ENCODE data around the gene OPCML.

Gene OPCML

DNA sequence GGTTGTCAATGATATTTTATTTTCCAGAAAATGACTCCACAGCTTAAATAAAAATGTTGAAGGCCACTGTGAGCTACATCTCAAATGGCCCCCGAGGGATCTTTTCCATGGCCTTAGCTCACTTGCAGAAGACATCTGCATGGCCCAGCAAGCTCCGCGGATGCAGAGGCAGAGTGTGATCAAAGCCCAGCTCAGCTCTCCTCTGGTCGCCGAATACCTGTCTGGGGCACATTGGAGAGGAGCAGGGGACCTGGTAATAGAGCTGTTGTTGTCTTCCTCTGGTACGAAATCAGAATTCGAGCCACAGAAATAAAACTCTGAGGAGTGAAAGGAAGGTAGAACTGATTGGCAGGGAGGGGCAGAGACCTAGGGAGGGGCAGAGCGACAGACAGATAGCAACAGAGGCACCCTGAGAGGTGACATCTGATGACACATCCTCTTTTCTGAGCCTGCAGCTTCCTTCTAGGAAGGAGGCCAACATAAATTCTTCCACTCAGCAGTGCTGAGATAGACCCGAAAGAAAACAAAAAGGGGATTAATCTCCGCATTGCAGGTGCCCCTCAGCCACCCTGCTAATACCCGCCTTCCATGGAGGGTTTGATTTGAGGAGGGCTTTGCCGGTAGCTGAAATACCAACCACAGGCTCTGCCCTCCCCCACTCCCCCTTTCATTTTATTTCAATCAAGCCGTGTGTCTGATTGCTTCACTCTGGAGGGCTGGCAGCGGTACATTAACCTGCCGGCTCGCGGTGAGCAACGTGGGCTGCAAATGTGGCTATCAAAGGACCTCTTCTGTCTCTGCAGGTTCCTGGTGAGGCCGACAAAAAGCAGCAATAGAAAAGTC, 759.4 kb downstream of the OPCML start:
- DNase-seq, result no peak

GRCh38 chr11:132771746-132772145, 760.6 kb downstream of the OPCML start:
- DNase-seq, result no peak

- no peak for DNase-seq
Observed at GRCh38 chr11:132770829-132771530, 761.3 kb downstream of the OPCML start.

- DNase-seq, result no peak
Observed at GRCh38 chr11:132763503-132763902, 768.8 kb downstream of the OPCML start.

DNA sequence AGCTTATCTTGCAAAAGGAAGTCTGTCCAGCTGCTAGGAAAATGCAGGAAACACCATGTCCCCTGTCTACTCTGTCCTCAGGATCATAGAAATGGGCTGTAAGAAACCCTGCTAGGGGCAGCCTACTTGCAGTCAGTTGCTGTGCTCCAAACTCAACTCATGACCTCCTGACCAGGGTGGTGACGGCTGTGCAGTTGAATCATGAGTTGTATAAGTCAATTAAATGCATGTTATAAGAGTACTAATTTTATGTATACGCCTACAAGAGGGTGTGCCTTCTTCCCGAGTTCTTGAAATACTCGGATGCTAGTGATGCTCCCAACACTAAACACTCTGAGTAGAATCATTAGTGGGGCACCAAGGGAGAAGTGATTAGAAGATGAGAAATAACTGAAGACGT, 776.4 kb downstream of the OPCML start:
- DNase-seq, result no peak

GRCh38 chr11:132751516-132752250, 780.6 kb downstream of the OPCML start:
- no peak for DNase-seq

- DNase-seq, result no peak
Observed at GRCh38 chr11:132746305-132746704, 786.0 kb downstream of the OPCML start.

DNA sequence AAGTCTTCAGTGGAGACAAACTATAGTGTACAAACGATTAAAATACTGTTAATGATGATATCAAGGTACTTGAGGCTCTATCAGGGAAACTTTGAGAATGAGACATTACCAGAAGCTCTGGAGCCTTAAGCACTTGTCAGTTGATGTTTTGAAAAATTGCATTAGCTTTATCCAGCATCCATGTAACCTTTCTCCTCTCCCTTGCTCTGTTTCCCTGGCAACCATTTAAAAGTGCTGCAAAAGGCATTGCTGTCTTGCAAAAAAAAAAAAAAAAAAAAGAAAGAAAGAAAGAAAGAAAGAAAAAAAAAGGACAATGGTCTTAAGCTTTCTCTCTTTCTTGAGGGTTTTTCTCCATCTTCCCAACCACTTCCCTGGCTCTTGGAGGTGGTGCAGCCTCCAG, 787.0 kb downstream of the OPCML start:
- no peak for DNase-seq

GRCh38 chr11:132744771-132745170, 787.5 kb downstream of the OPCML start:
- DNase-seq, result no peak

GRCh38 chr11:132743601-132744000, 788.7 kb downstream of the OPCML start:
- DNase-seq, result no peak

DNA sequence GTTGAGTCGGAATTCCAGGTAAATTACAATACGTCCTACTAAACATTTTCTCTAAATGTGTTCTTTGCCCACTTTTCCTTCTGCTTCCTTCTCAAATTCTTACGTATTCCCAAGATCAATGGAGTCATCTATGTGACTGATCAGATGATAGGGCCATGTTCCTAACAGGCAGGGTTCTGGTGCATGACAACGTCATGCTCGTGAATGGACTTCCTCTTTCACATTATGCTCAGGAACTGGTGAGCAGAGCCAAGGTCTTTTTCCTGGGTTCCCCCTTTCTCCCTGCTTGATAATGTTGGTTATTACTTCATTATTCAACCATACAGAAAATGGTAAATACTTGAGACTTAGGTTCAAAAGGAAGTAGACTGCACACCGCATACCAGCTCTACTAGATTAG, 789.4 kb downstream of the OPCML start:
- no peak for DNase-seq

DNA sequence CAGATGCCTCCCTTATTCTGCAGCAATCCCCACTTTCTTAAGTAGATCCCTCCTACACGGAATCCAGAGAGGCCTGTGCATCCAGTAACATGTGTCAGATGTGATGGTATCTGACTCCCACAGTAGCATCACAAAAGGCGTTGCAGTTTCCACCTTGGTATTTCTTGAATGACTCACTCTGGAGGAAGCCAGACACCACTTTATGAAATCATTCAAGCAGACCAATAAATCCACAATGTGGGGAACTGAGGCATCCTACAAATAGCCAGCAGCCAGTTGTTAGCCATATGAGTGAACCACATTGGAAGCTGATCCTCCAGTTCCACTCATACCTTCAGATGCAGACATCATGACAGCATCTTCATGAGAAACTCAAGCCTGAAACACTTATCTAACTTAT, 798.1 kb downstream of the OPCML start:
- no peak for DNase-seq

DNA sequence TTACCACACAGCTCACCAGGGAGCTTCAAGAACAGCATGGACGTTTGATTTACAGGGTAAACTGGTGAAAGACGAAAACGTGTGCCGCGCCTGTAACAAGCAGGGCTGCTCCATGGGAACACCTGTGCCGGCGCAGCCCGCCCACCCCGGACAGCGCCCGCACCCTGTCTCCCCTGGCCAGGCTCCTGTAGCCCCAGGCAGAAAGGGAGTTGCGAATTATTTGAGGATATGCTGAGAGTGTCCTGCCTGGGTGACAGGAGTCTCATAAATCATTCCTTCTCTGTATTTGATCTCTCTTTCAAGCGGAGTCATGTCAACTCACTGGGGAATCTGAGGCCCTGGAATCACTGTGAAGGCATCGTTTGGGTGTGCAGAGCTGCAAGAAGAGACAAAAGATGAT, 804.3 kb downstream of the OPCML start:
- DNase-seq, result no peak

- DNase-seq, result no peak
Observed at GRCh38 chr11:132721526-132721925, 810.8 kb downstream of the OPCML start.

DNA sequence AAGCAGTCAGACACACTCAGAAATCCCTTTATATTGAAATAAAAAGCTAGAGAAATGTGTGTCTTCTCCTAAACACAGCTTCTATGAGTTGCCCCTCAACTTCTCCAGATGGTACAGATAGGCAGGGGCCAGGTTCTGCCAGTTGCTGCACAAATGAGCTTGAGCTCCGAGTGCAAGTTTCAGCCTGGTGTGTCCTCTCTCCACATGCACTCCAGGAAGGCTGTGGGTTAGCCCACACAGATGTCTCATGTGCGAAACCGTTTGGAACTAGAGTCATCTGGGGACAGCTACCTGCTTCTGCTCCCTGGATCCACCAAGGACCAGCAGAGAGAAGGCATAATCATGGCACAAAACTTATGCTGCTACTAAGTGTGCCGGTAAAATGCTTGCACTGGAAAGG, 812.6 kb downstream of the OPCML start:
- no peak for DNase-seq

GRCh38 chr11:132718711-132719671, 813.3 kb downstream of the OPCML start:
- DNase-seq, result peak; percentile 48

GRCh38 chr11:132717824-132718223, 814.5 kb downstream of the OPCML start:
- DNase-seq, result no peak

DNA sequence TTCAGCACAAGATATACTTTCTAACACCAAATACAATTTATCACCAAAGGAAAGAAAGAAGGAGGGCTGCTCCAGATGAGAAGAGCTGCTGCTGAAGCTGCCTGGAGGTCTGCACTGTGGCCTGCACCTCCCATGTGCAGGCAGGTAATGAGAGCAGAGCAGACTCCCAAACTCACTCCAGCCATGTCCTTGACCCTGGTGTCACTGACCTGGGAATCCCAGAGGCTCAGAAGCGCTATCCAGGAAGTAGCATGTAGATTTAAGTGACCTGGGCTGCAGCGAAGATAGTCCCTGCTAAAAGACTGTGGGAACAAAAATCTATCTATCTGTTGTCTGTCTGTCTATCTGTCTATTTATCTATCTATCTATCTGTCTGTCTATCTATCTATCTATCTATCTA, 816.3 kb downstream of the OPCML start:
- no peak for DNase-seq

- DNase-seq, result no peak
Observed at GRCh38 chr11:132714859-132715440, 817.4 kb downstream of the OPCML start.

- no peak for DNase-seq
Observed at GRCh38 chr11:132712466-132712865, 819.8 kb downstream of the OPCML start.

- no peak for DNase-seq
Observed at GRCh38 chr11:132704781-132705375, 827.4 kb downstream of the OPCML start.

- DNase-seq, result no peak
Observed at GRCh38 chr11:132692891-132693290, 839.4 kb downstream of the OPCML start.
